Activated CD8-positive, alpha-beta memory T cell treated with anti-CD3 and anti-CD28 coated beads for 1 hour (primary cell): Measurements from ENCODE around the gene MYO7B.

Experiments
- DNase-seq, 2 donors: peaks; one replicate each; pipeline ENCODE4 v3.0.0-alpha.2; 2020; ENCODE audit warnings: low read depth in 1 of 2; ENCODE audit errors: extremely low read depth in 1 of 2

MYO7B gene

GRCh38 chr2:127572841-127573240, 37.4 kb downstream of the MYO7B start:
- no peak for DNase-seq

- DNase-seq = no peak
These were observed 37.8 kb downstream of the MYO7B start for GRCh38 chr2:127573298-127573697.

- no peak for DNase-seq
These were observed 38.3 kb downstream of the MYO7B start for GRCh38 chr2:127573771-127574170.

GRCh38 chr2:127574656-127575055, 39.2 kb downstream of the MYO7B start:
- DNase-seq = no peak

GRCh38 chr2:127575185-127575765, 39.8 kb downstream of the MYO7B start:
- no peak for DNase-seq

- DNase-seq = no peak
These were observed 40.5 kb downstream of the MYO7B start for GRCh38 chr2:127575941-127576432.

- DNase-seq = no peak
These were observed 41.1 kb downstream of the MYO7B start for GRCh38 chr2:127576433-127577207.

- no peak for DNase-seq
These were observed 41.7 kb downstream of the MYO7B start for GRCh38 chr2:127577208-127577475.

GRCh38 chr2:127577503-127577902, 42.0 kb downstream of the MYO7B start:
- DNase-seq = no peak

- no peak for DNase-seq
These were observed 42.5 kb downstream of the MYO7B start for GRCh38 chr2:127577973-127578372.

- DNase-seq = no peak
These were observed 42.9 kb downstream of the MYO7B start for GRCh38 chr2:127578411-127578810.

GRCh38 chr2:127579231-127579630, 43.7 kb downstream of the MYO7B start:
- DNase-seq = no peak

- no peak for DNase-seq
These were observed 44.9 kb downstream of the MYO7B start for GRCh38 chr2:127580167-127581049.

- no peak for DNase-seq
These were observed 45.5 kb downstream of the MYO7B start for GRCh38 chr2:127581050-127581345.

GRCh38 chr2:127581516-127582490, 46.3 kb downstream of the MYO7B start:
- DNase-seq = no peak

GRCh38 chr2:127582863-127583861, 47.7 kb downstream of the MYO7B start:
- DNase-seq = no peak

GRCh38 chr2:127584047-127584446, 48.6 kb downstream of the MYO7B start:
- no peak for DNase-seq

GRCh38 chr2:127584516-127585033, 49.1 kb downstream of the MYO7B start:
- no peak for DNase-seq

- DNase-seq = no peak
These were observed 49.9 kb downstream of the MYO7B start for GRCh38 chr2:127585270-127585807.
